Activated CD4-positive, alpha-beta T cell treated with anti-CD3 and anti-CD28 coated beads for 48 hours (primary cell): ENCODE measurements around the gene ATP11A.

Source experiments
- DNase-seq: peaks from one replicate; pipeline ENCODE4 v3.0.0-alpha.2; 2020

The ATP11A gene

GRCh38 chr13:112726016-112726767 is 36.4 kb downstream of the ATP11A start:
- DNase-seq = no peak

- DNase-seq = no peak
These were observed 37.7 kb downstream of the ATP11A start for GRCh38 chr13:112727581-112727980.

GRCh38 chr13:112728375-112729126 is 38.7 kb downstream of the ATP11A start:
- no peak for DNase-seq

- no peak for DNase-seq
These were observed 39.6 kb downstream of the ATP11A start for GRCh38 chr13:112729408-112729807.

GRCh38 chr13:112730157-112730671 is 40.4 kb downstream of the ATP11A start:
- DNase-seq = no peak

- no peak for DNase-seq
These were observed 42.1 kb downstream of the ATP11A start for GRCh38 chr13:112731667-112732616.

- DNase-seq = no peak
These were observed 42.8 kb downstream of the ATP11A start for GRCh38 chr13:112732679-112733078.

- DNase-seq = no peak
These were observed 43.3 kb downstream of the ATP11A start for GRCh38 chr13:112733112-112733511.

GRCh38 chr13:112733661-112734379 is 44.0 kb downstream of the ATP11A start:
- no peak for DNase-seq

GRCh38 chr13:112734696-112735547 is 45.1 kb downstream of the ATP11A start:
- DNase-seq = no peak

- no peak for DNase-seq
These were observed 46.0 kb downstream of the ATP11A start for GRCh38 chr13:112735791-112736190.

GRCh38 chr13:112737294-112737693 is 47.5 kb downstream of the ATP11A start:
- no peak for DNase-seq

- no peak for DNase-seq
These were observed 48.8 kb downstream of the ATP11A start for GRCh38 chr13:112738606-112739005.

GRCh38 chr13:112740502-112741131 is 50.8 kb downstream of the ATP11A start:
- DNase-seq = no peak

GRCh38 chr13:112741185-112741755 is 51.4 kb downstream of the ATP11A start:
- DNase-seq = no peak

- no peak for DNase-seq
These were observed 52.2 kb downstream of the ATP11A start for GRCh38 chr13:112741835-112742570.

- no peak for DNase-seq
These were observed 52.7 kb downstream of the ATP11A start for GRCh38 chr13:112742583-112742982.

- DNase-seq = no peak
These were observed 53.8 kb downstream of the ATP11A start for GRCh38 chr13:112743451-112744167.
